Mesenchymal stem cell (in vitro differentiated cells and primary cell): Measurements from ENCODE around the gene SMC1B.
"Not testable (repeated sequence)": the region's sequence is repeated elsewhere in the genome, so short reads cannot be mapped to it uniquely, and the experiment has no call there.

ENCODE experiments used
- DNase-seq: peaks from one replicate; pipeline ENCODE4 v3.0.0-alpha.2; 2013
- H2AFZ ChIP-seq: one replicate; pipeline ENCODE4 v1.6.1; 2013; ENCODE audit warnings: low read depth, mild to moderate bottlenecking, control low read depth, inconsistent platforms, low read length, moderate library complexity
- H2AK5ac ChIP-seq: 2 replicates; pipeline ENCODE4 v1.6.1; 2013; ENCODE audit warnings: low read length, moderate library complexity, mild to moderate bottlenecking, inconsistent platforms; ENCODE audit not compliant: severe bottlenecking
- H2BK120ac ChIP-seq: one replicate; pipeline ENCODE4 v1.6.1; 2013; ENCODE audit warnings: low read depth, mild to moderate bottlenecking, inconsistent platforms, low read length, moderate library complexity
- H2BK12ac ChIP-seq, 2 experiments: one replicate each; pipeline ENCODE4 v1.6.1; 2013; ENCODE audit warnings: inconsistent platforms in 2 of 2, low read length in 2 of 2, mild to moderate bottlenecking in 2 of 2, moderate library complexity in 2 of 2, control low read depth in 1 of 2
- H2BK15ac ChIP-seq: one replicate; pipeline ENCODE4 v1.6.1; 2013; ENCODE audit warnings: mild to moderate bottlenecking, low read depth, inconsistent platforms; ENCODE audit not compliant: poor library complexity, severe bottlenecking
- H2BK5ac ChIP-seq: 2 replicates; pipeline ENCODE4 v1.6.1; 2013; ENCODE audit warnings: low read depth, mild to moderate bottlenecking, low read length, control low read depth, inconsistent platforms; ENCODE audit not compliant: poor library complexity, severe bottlenecking
- H3K14ac ChIP-seq, 2 experiments: one replicate each; pipeline ENCODE4 v1.6.1; 2013; ENCODE audit warnings: inconsistent platforms in 2 of 2, low read length in 2 of 2, control low read depth in 1 of 2, mild to moderate bottlenecking in 1 of 2, moderate library complexity in 1 of 2
- H3K18ac ChIP-seq, 2 experiments: one replicate each; pipeline ENCODE4 v1.6.1; 2013; ENCODE audit warnings: inconsistent platforms in 2 of 2, low read length in 2 of 2, control low read depth in 1 of 2, low read depth in 1 of 2, mild to moderate bottlenecking in 1 of 2
- H3K23ac ChIP-seq, 2 experiments: one replicate each; pipeline ENCODE4 v1.6.1; 2013; ENCODE audit warnings: inconsistent platforms in 2 of 2, low read length in 2 of 2, mild to moderate bottlenecking in 2 of 2, moderate library complexity in 2 of 2, control low read depth in 1 of 2
- H3K27ac ChIP-seq: 2 replicates; pipeline ENCODE4 v1.5.1; 2013; ENCODE audit warnings: mild to moderate bottlenecking, moderate library complexity, low read length, control low read depth, inconsistent platforms; ENCODE audit not compliant: poor library complexity, severe bottlenecking
- H3K27me3 ChIP-seq, 2 experiments: 2 replicates each; pipeline versions ENCODE4 v1.6.1 to v1.7.0; 2013; ENCODE audit warnings: low read length in 2 of 2, mild to moderate bottlenecking in 2 of 2, moderate library complexity in 2 of 2, control low read depth in 1 of 2, inconsistent platforms in 1 of 2; ENCODE audit not compliant: control insufficient read depth in 1 of 2, insufficient read depth in 1 of 2
- H3K36me3 ChIP-seq, 2 experiments: 2 replicates each; pipeline versions ENCODE4 v1.6.1 to v1.7.0; 2013; ENCODE audit warnings: low read length in 2 of 2, control low read depth in 1 of 2, inconsistent platforms in 1 of 2, low read depth in 1 of 2, mild to moderate bottlenecking in 1 of 2; ENCODE audit not compliant: insufficient read depth in 2 of 2, control insufficient read depth in 1 of 2
- H3K4ac ChIP-seq, 2 experiments: one replicate each; pipeline ENCODE4 v1.6.1; 2013; ENCODE audit warnings: inconsistent platforms in 2 of 2, low read length in 2 of 2, mild to moderate bottlenecking in 2 of 2, moderate library complexity in 2 of 2, control low read depth in 1 of 2, low read depth in 1 of 2
- H3K4me1 ChIP-seq: 2 replicates; pipeline ENCODE4 v1.6.1; 2013; ENCODE audit warnings: low read depth, low read length, control low read depth; ENCODE audit not compliant: control insufficient read depth, insufficient read depth
- H3K4me2 ChIP-seq: 2 replicates; pipeline ENCODE4 v1.6.1; 2013; ENCODE audit warnings: low read length, mild to moderate bottlenecking, inconsistent platforms; ENCODE audit not compliant: poor library complexity, severe bottlenecking
- H3K4me3 ChIP-seq, 2 experiments: 2 replicates each; pipeline versions ENCODE4 v1.5.1 to v1.7.0; 2013; ENCODE audit warnings: low read length in 2 of 2, mild to moderate bottlenecking in 2 of 2, control low read depth in 1 of 2, low read depth in 1 of 2; ENCODE audit not compliant: insufficient read depth in 1 of 2
- H3K79me1 ChIP-seq: replicated peaks from 2 replicates; pipeline ENCODE4 v1.6.1; 2013; ENCODE audit warnings: mild to moderate bottlenecking, control low read depth, low read length, inconsistent platforms; ENCODE audit not compliant: poor library complexity, severe bottlenecking
- H3K9ac ChIP-seq: 2 replicates; pipeline ENCODE4 v1.7.0; 2013; ENCODE audit warnings: mild to moderate bottlenecking, low read length, moderate library complexity
- H3K9me3 ChIP-seq: 2 replicates; pipeline ENCODE4 v1.7.0; 2013; ENCODE audit warnings: mild to moderate bottlenecking, low read length; ENCODE audit not compliant: control insufficient read depth
- H4K8ac ChIP-seq: one replicate; pipeline ENCODE4 v1.6.1; 2013; ENCODE audit warnings: inconsistent platforms, mild to moderate bottlenecking, low read length, moderate library complexity
- H4K91ac ChIP-seq: one replicate; pipeline ENCODE4 v1.6.1; 2013; ENCODE audit warnings: mild to moderate bottlenecking, low read length, inconsistent platforms
- WGBS: methylation state at CpG from one replicate; pipeline ENCODE4 v1.1.7; 2013; ENCODE audit warnings: mixed read lengths; 5-methylcytosine and 5-hydroxymethylcytosine counted together

SMC1B gene

GRCh38 chr22:45448431-45448830, 35.0 kb upstream of the SMC1B start:
- H3K36me3 ChIP-seq: no peaks in the 10 kb centered on the region
- peak overlapping the region in 1 of 2 experiments; percentile 1 for H3K18ac ChIP-seq
- H3K9me3 ChIP-seq: no peaks in the 10 kb centered on the region
- peak overlapping the region; percentile 22 for H4K91ac ChIP-seq
- H3K4me3 ChIP-seq: no peak overlapping the region
- H3K23ac ChIP-seq: no peak overlapping the region
- H3K9ac ChIP-seq: no peak overlapping the region
- no peaks in the 10 kb centered on the region for H3K27me3 ChIP-seq
- H3K4me2 ChIP-seq: no peak overlapping the region
- H2BK5ac ChIP-seq: no peak overlapping the region
- no peak overlapping the region for H3K27ac ChIP-seq
- no peak overlapping the region for H2BK15ac ChIP-seq
- no peak overlapping the region for H3K14ac ChIP-seq
- no peak overlapping the region for H2AK5ac ChIP-seq
- H4K8ac ChIP-seq: no peak overlapping the region
- H3K79me1 ChIP-seq: no peaks in the 10 kb centered on the region
- no peak overlapping the region for H2AFZ ChIP-seq
- no peak overlapping the region for H3K4ac ChIP-seq
- H2BK12ac ChIP-seq: peak overlapping the region; percentile 41 to 67
- no peak overlapping the region for H2BK120ac ChIP-seq
- DNase-seq: no peak
- peaks cover 10% of the 10 kb centered on the region for H3K4me1 ChIP-seq
- WGBS: 82% methylated on average over 9 of the region's 9 CpGs

- H3K79me1 ChIP-seq, H2BK120ac ChIP-seq, H3K4me2 ChIP-seq, H3K23ac ChIP-seq, H3K4ac ChIP-seq, H3K27ac ChIP-seq, H2BK15ac ChIP-seq, H3K4me3 ChIP-seq, DNase-seq, H3K4me1 ChIP-seq, H3K14ac ChIP-seq, H3K36me3 ChIP-seq, H4K8ac ChIP-seq, H3K9ac ChIP-seq, H3K9me3 ChIP-seq, H2BK5ac ChIP-seq, H2AFZ ChIP-seq, H4K91ac ChIP-seq, H3K27me3 ChIP-seq, H2BK12ac ChIP-seq, H3K18ac ChIP-seq, H2AK5ac ChIP-seq: not testable (repeated sequence)
- 98% methylated on average over 4 of the region's 4 CpGs for WGBS
These were observed 34.2 kb upstream of the SMC1B start for GRCh38 chr22:45447596-45447995.

- H2AFZ ChIP-seq: no peak overlapping the region
- DNase-seq: no peak
- no peak overlapping the region for H3K4me3 ChIP-seq
- WGBS: 94% methylated on average over 5 of the region's 5 CpGs
- H3K9me3 ChIP-seq: no peaks in the 10 kb centered on the region
- H3K23ac ChIP-seq: no peak overlapping the region
- no peak overlapping the region for H3K9ac ChIP-seq
- H3K4me2 ChIP-seq: no peak overlapping the region
- H3K79me1 ChIP-seq: no peaks in the 10 kb centered on the region
- H4K91ac ChIP-seq: no peak overlapping the region
- no peak overlapping the region for H3K14ac ChIP-seq
- no peak overlapping the region for H3K4ac ChIP-seq
- no peak overlapping the region for H2BK12ac ChIP-seq
- H3K27ac ChIP-seq: no peak overlapping the region
- H3K36me3 ChIP-seq: no peaks in the 10 kb centered on the region
- no peak overlapping the region for H2BK120ac ChIP-seq
- H3K27me3 ChIP-seq: peaks cover 0 to 3% of the 10 kb centered on the region in 2 experiments
- H3K18ac ChIP-seq: no peak overlapping the region
- no peak overlapping the region for H2BK5ac ChIP-seq
- H3K4me1 ChIP-seq: peaks cover 8% of the 10 kb centered on the region
- H2AK5ac ChIP-seq: no peak overlapping the region
- no peak overlapping the region for H2BK15ac ChIP-seq
- H4K8ac ChIP-seq: no peak overlapping the region
These were observed 32.8 kb upstream of the SMC1B start for GRCh38 chr22:45446216-45446615.

GRCh38 chr22:45445031-45445710, 31.8 kb upstream of the SMC1B start:
- no peak overlapping the region for H2BK120ac ChIP-seq
- H3K23ac ChIP-seq: no peak overlapping the region
- no peak for DNase-seq
- H3K4me1 ChIP-seq: peaks cover 7% of the 10 kb centered on the region
- 90% methylated on average over 14 of the region's 14 CpGs for WGBS
- H3K4ac ChIP-seq: no peak overlapping the region
- no peak overlapping the region for H2BK15ac ChIP-seq
- H3K27ac ChIP-seq: no peak overlapping the region
- H2BK5ac ChIP-seq: no peak overlapping the region
- no peak overlapping the region for H3K4me2 ChIP-seq
- H2AFZ ChIP-seq: no peak overlapping the region
- H3K9me3 ChIP-seq: no peaks in the 10 kb centered on the region
- H4K8ac ChIP-seq: no peak overlapping the region
- H3K36me3 ChIP-seq: no peaks in the 10 kb centered on the region
- peak overlapping the region in 1 of 2 experiments; percentile 51 for H2BK12ac ChIP-seq
- H3K79me1 ChIP-seq: no peaks in the 10 kb centered on the region
- H3K4me3 ChIP-seq: no peak overlapping the region
- H3K18ac ChIP-seq: no peak overlapping the region
- H3K9ac ChIP-seq: no peak overlapping the region
- H3K27me3 ChIP-seq: peaks cover 0 to 3% of the 10 kb centered on the region in 2 experiments
- H2AK5ac ChIP-seq: no peak overlapping the region
- peak overlapping the region in 1 of 2 experiments; percentile 30 for H3K14ac ChIP-seq
- peak overlapping the region; percentile 6 for H4K91ac ChIP-seq
